CD4-positive, alpha-beta T cell (primary cell): Measurements from ENCODE around the gene TMEM115. TPM values are rescaled to one million over a fixed set of nuclear protein-coding genes. Genes with fewer than 3 reads are reported as not detected.

Experiments used
- ATAC-seq: fragments of 200-7000 bp; cut with Tn5 transposase; one replicate; pipeline ENCODE4 v1.10.0; 2022; ENCODE audit warnings: mild to moderate bottlenecking; ENCODE audit not compliant: poor library complexity
- CTCF ChIA-PET: fragments of 350-600 bp; sonication (Branson Sonifier 250); formaldehyde crosslinking; loops from one replicate; lab custom pipeline; 2021; ENCODE audit warnings: antibody characterized with exemption, inconsistent platforms; lab: Charles Lee
- POLR2A ChIA-PET: fragments of 350-600 bp; sonication (Branson Sonifier 250); formaldehyde crosslinking; loops from one replicate; lab custom pipeline; 2021; ENCODE audit warnings: antibody characterized with exemption, inconsistent platforms; lab: Charles Lee
- DNase-seq, 14 experiments: peaks; one replicate each; pipeline ENCODE4 v3.0.0-alpha.2; 2013 to 2020; ENCODE audit warnings: mixed read lengths in 2 of 14
- H3K27ac ChIP-seq, 2 donors: one replicate each; pipeline versions ENCODE4 v1.5.1 to v1.7.0; 2013; ENCODE audit warnings: low read length in 2 of 2, low read depth in 1 of 2, mild to moderate bottlenecking in 1 of 2
- H3K27me3 ChIP-seq, 2 experiments: 1 replicate in 1 of 2; 2 replicates in 1 of 2; pipeline versions ENCODE4 v1.6.1 to v1.7.0; 2013; ENCODE audit warnings: low read length in 2 of 2, control low read depth in 1 of 2, mild to moderate bottlenecking in 1 of 2, moderate library complexity in 1 of 2; ENCODE audit not compliant: insufficient read depth in 2 of 2, control insufficient read depth in 1 of 2
- H3K36me3 ChIP-seq: one replicate; pipeline ENCODE4 v1.6.1; 2013; ENCODE audit warnings: low read length, control low read depth; ENCODE audit not compliant: insufficient read depth
- H3K4me1 ChIP-seq: one replicate; pipeline ENCODE4 v1.6.1; 2013; ENCODE audit warnings: low read length, control low read depth; ENCODE audit not compliant: insufficient read depth
- H3K4me3 ChIP-seq: one replicate; pipeline ENCODE4 v1.5.1; 2013; ENCODE audit warnings: mild to moderate bottlenecking, low read length, moderate library complexity
- H3K9me3 ChIP-seq, 2 experiments: 1 replicate in 1 of 2; 2 replicates in 1 of 2; pipeline versions ENCODE4 v1.6.1 to v1.7.0; 2013; ENCODE audit warnings: low read length in 2 of 2, mild to moderate bottlenecking in 2 of 2, control low read depth in 1 of 2, moderate library complexity in 1 of 2; ENCODE audit not compliant: control insufficient read depth in 1 of 2, insufficient read depth in 1 of 2
- H3K27ac Mint-ChIP-seq: one replicate; pipeline ENCODE4 v1.8.0; 2020; ENCODE audit warnings: mixed read lengths
- H3K27me3 Mint-ChIP-seq: one replicate; pipeline ENCODE4 v1.8.0; 2021; ENCODE audit warnings: mixed read lengths
- H3K36me3 Mint-ChIP-seq: one replicate; pipeline ENCODE4 v1.8.0; 2021; ENCODE audit warnings: low read depth, mixed read lengths
- H3K4me1 Mint-ChIP-seq: one replicate; pipeline ENCODE4 v1.8.0; 2021; ENCODE audit warnings: low read depth, mixed read lengths
- H3K4me3 Mint-ChIP-seq: one replicate; pipeline ENCODE4 v1.8.0; 2020; ENCODE audit warnings: mild to moderate bottlenecking, mixed read lengths
- H3K9me3 Mint-ChIP-seq: one replicate; pipeline ENCODE4 v1.8.0; 2020; ENCODE audit warnings: mixed read lengths
- CTCF ChIP-seq: fragments of 200-600 bp; IDR thresholded peaks from one replicate; pipeline ENCODE4 v1.8.0; 2022; ENCODE audit warnings: antibody characterized with exemption, mild to moderate bottlenecking
- intact Hi-C, 2 experiments: fragments of 100-400 bp; cut with DNase I in 1 of 2; cut with micrococcal nuclease in 1 of 2; formaldehyde crosslinking; loops; one replicate each; pipeline versions ENCODE4 v1.15.1 to v1.9.0; 2023 to 2025; cut with DNase I, micrococcal nuclease
- total RNA-seq, 174 experiments: library from RNA in 2 of 174; stranded (reverse) in 2 of 174; gene quantifications; one replicate each; pipeline ENCODE4 v1.2.3 and lab custom pipeline; 2021 to 2026

The TMEM115 gene
- total RNA-seq, 2 experiments from 2014 or later, result 19.0 to 19.9 TPM

- POLR2A ChIA-PET, result interaction anchor here (0.8 to 4.9 kb wide), 6 partner anchors 8 to 195 kb away, joined by 3 to 214 read pairs (median 5); partner anchors contain the start of genes HYAL3, NAA80, RASSF1 and TMEM115
- Mint-ChIP-seq H3K27me3 (no peaks in the 10 kb centered on the region), H3K9me3 (no peaks in the 10 kb centered on the region), H3K27ac (peak overlapping the region; percentile 80), H3K36me3 (peaks cover 35% of the 10 kb centered on the region), H3K4me3 (peak overlapping the region; percentile 74), H3K4me1 (peaks cover 64% of the 10 kb centered on the region)
- Histone ChIP-seq H3K4me1 (peaks cover 73% of the 10 kb centered on the region), H3K27me3 (no peaks in the 10 kb centered on the region), H3K9me3 (no peaks in the 10 kb centered on the region), H3K27ac (no peak overlapping the region), H3K4me3 (no peak overlapping the region), H3K36me3 (peaks cover 25% of the 10 kb centered on the region)
- CTCF ChIA-PET, result interaction anchor here (0.6 to 2.1 kb wide), 25 partner anchors 8 to 1914 kb away, joined by 3 to 20 read pairs (median 4); partner anchors contain the start of genes HEMK1, HYAL2, HYAL3 and IFRD2
- peak; percentile 72 for TF ChIP-seq CTCF
- intact Hi-C loops, result loop anchor here (1.0 to 5.0 kb wide), 2 partner anchors 195 to 265 kb away; partner anchors contain the start of gene CISH (in 2 of the 2)
- ATAC-seq, result peak; percentile 6
- peak; percentile 55 to 92 (median 72) for DNase-seq
These were observed 12.0 kb downstream of the TMEM115 start for GRCh38 chr3:50347187-50347813.

- ATAC-seq, result peak; percentile 26
- peak within 1 kb of the TSS; percentile 39 for H3K4me3 ChIP-seq
- intact Hi-C loops, result loop anchor here (5.0 kb wide), 1 partner anchor 267 kb away; the partner anchor contains the start of gene CISH (in 2 of the 2)
- Mint-ChIP-seq H3K27me3 (no peaks in the 10 kb centered on the region), H3K4me3 (peak within 1 kb of the TSS; percentile 77), H3K27ac (no peak within 1 kb of the TSS), H3K36me3 (peaks cover 26% of the 10 kb centered on the region), H3K4me1 (peaks cover 60% of the 10 kb centered on the region), H3K9me3 (no peaks in the 10 kb centered on the region)
- peaks cover 73% of the 10 kb centered on the region for H3K4me1 ChIP-seq
- POLR2A ChIA-PET, result interaction anchor here (0.9 to 2.2 kb wide), 2 partner anchors 9 to 46 kb away, joined by 3 to 21 read pairs; partner anchors contain the start of genes HYAL3 and NAA80
- no peaks in the 10 kb centered on the region for H3K9me3 ChIP-seq
- no peak within 1 kb of the TSS for H3K27ac ChIP-seq
- TF ChIP-seq CTCF, result no peak
- no peaks in the 10 kb centered on the region for H3K27me3 ChIP-seq
- CTCF ChIA-PET, result interaction anchor here (1.0 kb wide), 1 partner anchor 10 kb away, joined by 4 read pairs; no protein-coding TSS in a partner anchor
- H3K36me3 ChIP-seq, result peaks cover 18% of the 10 kb centered on the region
- peak; percentile 59 to 89 (median 72) for DNase-seq
These were observed 13.6 kb downstream of the TMEM115 start, which contains the start of gene ZMYND10 for GRCh38 chr3:50345586-50346234. Gene ZMYND10 (minus strand): TSS chr3:50345732. CDS start chr3:50345579, 153 bp downstream.

GRCh38 chr3:50345008-50345407, 14.3 kb downstream of the TMEM115 start:
- H3K4me3 Mint-ChIP-seq, result no peak overlapping the region
- H3K27ac Mint-ChIP-seq, result no peak overlapping the region
- H3K4me1 Mint-ChIP-seq, result peaks cover 56% of the 10 kb centered on the region
- intact Hi-C loops, result loop anchor here (5.0 kb wide), 1 partner anchor 267 kb away; the partner anchor contains the start of gene CISH (in 2 of the 2)
- H3K4me3 ChIP-seq, result peak overlapping the region; percentile 39
- H3K27ac ChIP-seq, result no peak overlapping the region
- DNase-seq, result no peak
- H3K36me3 Mint-ChIP-seq, result peaks cover 19% of the 10 kb centered on the region
- no peaks in the 10 kb centered on the region for H3K27me3 ChIP-seq
- H3K27me3 Mint-ChIP-seq, result no peaks in the 10 kb centered on the region
- peaks cover 73% of the 10 kb centered on the region for H3K4me1 ChIP-seq
- ATAC-seq, result no peak
- no peaks in the 10 kb centered on the region for H3K9me3 ChIP-seq
- CTCF ChIA-PET, result interaction anchor here (1.0 kb wide), 1 partner anchor 9 kb away, joined by 4 read pairs; no protein-coding TSS in a partner anchor
- POLR2A ChIA-PET, result interaction anchor here (0.9 to 2.2 kb wide), 2 partner anchors 8 to 45 kb away, joined by 3 to 21 read pairs; partner anchors contain the start of genes HYAL3 and NAA80
- peaks cover 18% of the 10 kb centered on the region for H3K36me3 ChIP-seq
- no peaks in the 10 kb centered on the region for H3K9me3 Mint-ChIP-seq
- TF ChIP-seq CTCF, result no peak
